RWPE2 (cell line): ENCODE results near the gene C5orf34.

Experiments used
- ATAC-seq: fragments of 200-7000 bp; cut with Tn5 transposase; 3 replicates; pipeline ENCODE4 v1.9.1; 2021; ENCODE audit warnings: low read depth
- DNase-seq: peaks from one replicate; pipeline ENCODE4 v3.0.0-alpha.2; 2020; ENCODE audit warnings: low spot score
- H3K27ac ChIP-seq: fragments of 450-650 bp; 2 replicates; pipeline ENCODE4 v1.5.1; 2017; ENCODE audit warnings: mild to moderate bottlenecking; ENCODE audit not compliant: poor library complexity, severe bottlenecking
- H3K27me3 ChIP-seq: fragments of 250-450 bp; sonication (Bioruptor Pico); 2 replicates; pipeline ENCODE4 v1.5.1; 2021; ENCODE audit warnings: mild to moderate bottlenecking, moderate library complexity; ENCODE audit not compliant: insufficient read depth, poor library complexity, severe bottlenecking
- H3K36me3 ChIP-seq: fragments of 250-450 bp; sonication (Bioruptor Pico); 2 replicates; pipeline ENCODE4 v1.5.1; 2020; ENCODE audit warnings: low read depth, mild to moderate bottlenecking, moderate library complexity
- H3K4me1 ChIP-seq: fragments of 250-450 bp; sonication (Bioruptor Pico); 2 replicates; pipeline ENCODE4 v1.5.1; 2021; ENCODE audit warnings: mild to moderate bottlenecking, moderate library complexity; ENCODE audit not compliant: insufficient read depth, poor library complexity, severe bottlenecking
- H3K4me3 ChIP-seq: fragments of 250-450 bp; sonication (Bioruptor Pico); 2 replicates; pipeline ENCODE4 v1.5.1; 2021; ENCODE audit warnings: mild to moderate bottlenecking, moderate library complexity; ENCODE audit not compliant: severe bottlenecking
- H3K9me3 ChIP-seq: fragments of 250-450 bp; sonication (Bioruptor Pico); 2 replicates; pipeline ENCODE4 v1.5.1; 2021; ENCODE audit warnings: mild to moderate bottlenecking, moderate library complexity; ENCODE audit not compliant: severe bottlenecking
- CTCF ChIP-seq: fragments of 450-650 bp; IDR thresholded peaks from one replicate; pipeline ENCODE4 v1.5.1; 2017; ENCODE audit warnings: mild to moderate bottlenecking, moderate library complexity; ENCODE audit not compliant: poor library complexity, severe bottlenecking

C5orf34 gene

GRCh38 chr5:43514816-43515677, at the start of gene C5orf34:
TSS of gene C5orf34 (minus strand) at chr5:43515148. CDS start at chr5:43509339, 5,809 bp downstream.
- peaks cover 14% of the 10 kb centered on the region for H3K4me1 ChIP-seq
- H3K27me3 ChIP-seq, result no peaks in the 10 kb centered on the region
- H3K27ac ChIP-seq, result peak within 1 kb of the TSS; percentile 70
- DNase-seq (peak; percentile 97), ATAC-seq (peak; percentile 98)
- H3K36me3 ChIP-seq, result no peaks in the 10 kb centered on the region
- TF ChIP-seq CTCF, result peak; percentile 23
- H3K9me3 ChIP-seq, result no peaks in the 10 kb centered on the region
- H3K4me3 ChIP-seq, result peak within 1 kb of the TSS; percentile 58

GRCh38 chr5:43564289-43564850, 49.4 kb upstream of the C5orf34 start:
- H3K4me1 ChIP-seq, result no peaks in the 10 kb centered on the region
- no peaks in the 10 kb centered on the region for H3K9me3 ChIP-seq
- TF ChIP-seq CTCF, result no peak
- H3K4me3 ChIP-seq, result no peak overlapping the region
- no peak for ATAC-seq
- no peak overlapping the region for H3K27ac ChIP-seq
- no peaks in the 10 kb centered on the region for H3K36me3 ChIP-seq
- no peaks in the 10 kb centered on the region for H3K27me3 ChIP-seq
- DNase-seq, result no peak

GRCh38 chr5:43563321-43563720, 48.4 kb upstream of the C5orf34 start:
- ATAC-seq (no peak), DNase-seq (no peak)
- no peaks in the 10 kb centered on the region for H3K27me3 ChIP-seq
- TF ChIP-seq CTCF, result no peak
- H3K9me3 ChIP-seq, result no peaks in the 10 kb centered on the region
- H3K4me3 ChIP-seq, result no peak overlapping the region
- no peak overlapping the region for H3K27ac ChIP-seq
- no peaks in the 10 kb centered on the region for H3K36me3 ChIP-seq
- no peaks in the 10 kb centered on the region for H3K4me1 ChIP-seq

- no peak for DNase-seq
- TF ChIP-seq CTCF, result no peak
- no peaks in the 10 kb centered on the region for H3K36me3 ChIP-seq
- no peak overlapping the region for H3K27ac ChIP-seq
- H3K27me3 ChIP-seq, result no peaks in the 10 kb centered on the region
- H3K9me3 ChIP-seq, result no peaks in the 10 kb centered on the region
- no peak for ATAC-seq
- H3K4me3 ChIP-seq, result no peak overlapping the region
- peaks cover 5% of the 10 kb centered on the region for H3K4me1 ChIP-seq
Observed at GRCh38 chr5:43561356-43561755, 46.4 kb upstream of the C5orf34 start.

- Histone ChIP-seq H3K27me3 (no peaks in the 10 kb centered on the region), H3K9me3 (no peaks in the 10 kb centered on the region), H3K4me1 (peaks cover 10% of the 10 kb centered on the region), H3K36me3 (peaks cover 8% of the 10 kb centered on the region), H3K27ac (no peak overlapping the region), H3K4me3 (no peak overlapping the region)
- no peak for ATAC-seq
- DNase-seq, result no peak
- no peak for TF ChIP-seq CTCF
Observed at GRCh38 chr5:43560128-43560527, 45.2 kb upstream of the C5orf34 start.
